Measurements from ENCODE around the gene DNAJC18.

Gene DNAJC18

GRCh38 chr5:139403787-139404483 lies 35.4 kb downstream of the DNAJC18 start, which contains the start of gene SPATA24:
SPATA24 (minus strand) TSS chr5:139404089; CDS start chr5:139404060, 29 bp downstream.
- DNase-seq (ENCODE audit: low read depth, low spot score): peak; percentile 95

DNA sequence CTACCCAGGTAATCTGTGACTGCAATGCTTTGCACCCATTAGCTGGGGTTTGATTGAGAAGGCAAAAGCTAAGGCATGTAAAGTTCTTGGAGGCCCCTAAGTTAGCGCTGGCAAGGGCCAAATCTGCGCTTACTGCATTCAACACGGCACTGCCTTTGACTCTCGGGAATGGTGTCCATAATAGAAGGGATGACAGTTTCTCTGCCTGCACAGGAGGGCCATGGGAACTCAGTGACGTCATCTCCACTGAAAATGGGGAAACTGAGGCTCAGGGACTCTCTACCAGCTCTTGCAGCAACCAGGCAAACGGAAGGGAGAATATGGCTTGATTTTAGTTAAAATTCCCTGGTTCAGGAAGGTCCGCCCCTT lies 35.9 kb downstream of the DNAJC18 start:
- no peak for DNase-seq (ENCODE audit: low read depth, low spot score)

GRCh38 chr5:139402561-139403158 lies 36.7 kb downstream of the DNAJC18 start:
- DNase-seq (ENCODE audit: low read depth, low spot score): no peak

DNA sequence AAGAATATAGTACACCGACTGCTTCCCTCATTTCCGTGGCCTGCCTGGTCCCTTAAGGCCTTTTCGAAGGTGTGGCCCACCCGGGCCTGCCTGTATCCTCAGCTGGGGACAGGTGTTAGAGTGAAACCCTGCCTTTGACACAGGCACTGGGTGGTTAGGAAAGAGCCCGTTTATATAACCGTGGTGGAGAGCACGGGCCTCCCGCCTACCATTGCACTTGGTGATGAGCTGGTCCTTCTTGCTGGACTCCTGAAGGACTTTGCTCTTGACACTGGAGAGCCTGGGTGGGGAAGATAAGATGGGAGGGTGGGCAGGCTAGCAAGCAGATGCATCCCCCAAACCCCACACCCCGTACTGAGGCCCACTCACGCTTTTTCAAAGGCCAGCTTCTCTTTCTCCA lies 37.8 kb downstream of the DNAJC18 start:
- DNase-seq (ENCODE audit: low read depth, low spot score): no peak

- no peak for DNase-seq (ENCODE audit: low read depth, low spot score)
Observed at GRCh38 chr5:139399501-139400121, 39.7 kb downstream of the DNAJC18 start.

GRCh38 chr5:139397921-139398320 lies 41.4 kb downstream of the DNAJC18 start:
- no peak for DNase-seq (ENCODE audit: low read depth, low spot score)

DNA sequence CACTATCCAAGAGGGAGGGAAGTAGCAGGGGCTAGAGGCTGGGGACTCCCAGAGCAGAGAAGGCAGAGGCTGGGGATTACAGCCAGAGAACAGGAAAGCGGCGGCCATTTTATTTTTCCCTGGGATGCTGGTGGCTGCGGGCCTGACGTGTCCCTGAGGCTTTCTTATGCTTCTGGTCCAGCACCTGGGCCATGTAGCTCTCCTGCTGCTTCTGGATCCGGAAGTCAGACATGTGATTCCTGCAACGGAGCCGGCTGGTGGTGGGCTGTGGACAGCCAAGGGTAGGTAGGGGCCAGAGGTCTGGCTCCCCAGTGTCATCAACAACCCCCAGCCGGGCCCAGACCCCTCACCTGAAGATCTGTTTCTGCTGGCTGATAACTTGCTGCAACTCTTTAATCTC lies 42.6 kb downstream of the DNAJC18 start:
- DNase-seq (ENCODE audit: low read depth, low spot score): no peak

- DNase-seq (ENCODE audit: low read depth, low spot score): no peak
Observed at GRCh38 chr5:139395844-139396640, 43.3 kb downstream of the DNAJC18 start.

GRCh38 chr5:139394654-139395566 lies 44.4 kb downstream of the DNAJC18 start, which contains the start of gene PROB1:
PROB1 (minus strand) TSS chr5:139395104; CDS start chr5:139395081, 23 bp downstream.
- no peak for DNase-seq (ENCODE audit: low read depth, low spot score)

GRCh38 chr5:139394123-139394653 lies 45.1 kb downstream of the DNAJC18 start:
- no peak for DNase-seq (ENCODE audit: low read depth, low spot score)

- no peak for DNase-seq (ENCODE audit: low read depth, low spot score)
Observed at GRCh38 chr5:139393497-139394122, 45.7 kb downstream of the DNAJC18 start.

- no peak for DNase-seq (ENCODE audit: low read depth, low spot score)
Observed at GRCh38 chr5:139392678-139393496, 46.4 kb downstream of the DNAJC18 start.

GRCh38 chr5:139392324-139392677 lies 47.0 kb downstream of the DNAJC18 start:
- no peak for DNase-seq (ENCODE audit: low read depth, low spot score)

- DNase-seq (ENCODE audit: low read depth, low spot score): no peak
Observed at GRCh38 chr5:139391570-139392323, 47.6 kb downstream of the DNAJC18 start.

DNA sequence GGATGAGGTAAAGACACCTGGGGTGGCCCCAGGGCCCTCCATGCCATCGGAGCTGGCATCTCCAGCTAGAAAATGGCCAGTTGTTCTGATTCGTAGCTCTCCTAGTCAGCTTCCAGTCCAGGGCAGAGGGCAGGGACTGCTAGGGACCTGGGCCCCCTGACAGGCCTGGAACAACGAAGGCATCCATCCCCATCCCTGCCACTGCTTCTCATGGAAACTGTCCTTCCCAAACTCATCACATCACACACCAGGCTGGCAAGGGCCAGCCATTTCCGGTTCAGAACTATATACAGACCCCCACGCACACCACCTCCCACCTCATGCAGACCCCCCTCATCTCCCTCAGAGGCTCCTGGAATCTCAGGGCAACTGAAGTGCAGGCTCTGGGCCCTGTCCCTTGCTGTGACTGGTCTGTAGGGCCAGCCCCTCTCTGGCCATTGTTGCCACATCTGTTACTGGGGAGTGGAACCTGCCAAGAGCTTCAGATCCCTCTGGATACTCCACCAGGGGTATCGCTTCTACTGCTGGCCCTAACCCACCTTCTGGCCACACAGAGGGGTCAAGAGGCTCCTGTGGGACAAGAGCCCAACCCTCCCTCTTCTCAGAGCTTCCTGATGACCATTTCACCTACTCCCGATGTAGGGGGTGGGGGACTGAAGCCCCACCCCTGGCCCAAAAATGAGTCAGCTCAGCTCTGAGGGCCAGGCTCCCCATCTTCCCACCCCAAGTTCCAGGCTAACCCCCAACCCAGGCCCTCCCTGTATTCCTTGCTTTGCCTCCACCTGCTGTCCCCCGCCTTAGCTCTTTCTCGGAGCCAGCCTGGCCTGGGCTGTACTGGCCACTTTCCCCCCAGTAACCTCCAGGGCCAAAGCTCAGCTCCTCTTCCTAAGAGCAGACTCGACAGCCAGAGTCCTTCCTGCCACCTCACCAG lies 48.4 kb downstream of the DNAJC18 start:
- no peak for DNase-seq (ENCODE audit: low read depth, low spot score)

GRCh38 chr5:139389701-139390638 lies 49.4 kb downstream of the DNAJC18 start, which contains the start of gene MZB1:
MZB1 (minus strand) TSS chr5:139389913; CDS start chr5:139389856, 57 bp downstream.
- no peak for DNase-seq (ENCODE audit: low read depth, low spot score)
